NCI-H2107 treated with DMSO at 0.1 percent for 48 hours (cell line): ENCODE results near the gene MMAB.
"Not testable (repeated sequence)": the region's sequence is repeated elsewhere in the genome, so short reads cannot be mapped to it uniquely, and the experiment has no call there.

Experiments used
- DNase-seq: peaks from one replicate; lab custom pipeline; 2025; ENCODE audit not compliant: unreplicated experiment; lab: John Stamatoyannopoulos, UW

Gene MMAB

GRCh38 chr12:109604132-109604585 is 30.9 kb upstream of the MMAB start:
- no peak for DNase-seq

- DNase-seq: not testable (repeated sequence)
These were observed 28.8 kb upstream of the MMAB start for GRCh38 chr12:109602132-109602531.

GRCh38 chr12:109601557-109601956 is 28.3 kb upstream of the MMAB start:
- DNase-seq: no peak

GRCh38 chr12:109600995-109601394 is 27.7 kb upstream of the MMAB start:
- no peak for DNase-seq

GRCh38 chr12:109600481-109600880 is 27.2 kb upstream of the MMAB start:
- DNase-seq: no peak

- no peak for DNase-seq
These were observed 25.8 kb upstream of the MMAB start for GRCh38 chr12:109599087-109599486.

GRCh38 chr12:109598428-109598854 is 25.1 kb upstream of the MMAB start:
- no peak for DNase-seq

- DNase-seq: peak; percentile 82
These were observed 24.6 kb upstream of the MMAB start for GRCh38 chr12:109597795-109598427.

GRCh38 chr12:109597414-109597794 is 24.1 kb upstream of the MMAB start:
- DNase-seq: no peak

GRCh38 chr12:109596418-109597244 is 23.3 kb upstream of the MMAB start:
- DNase-seq: no peak

- DNase-seq: no peak
These were observed 22.1 kb upstream of the MMAB start for GRCh38 chr12:109595321-109595902.

GRCh38 chr12:109594556-109595317 is 21.4 kb upstream of the MMAB start:
- DNase-seq: no peak

GRCh38 chr12:109592905-109593272 is 19.6 kb upstream of the MMAB start:
- peak; percentile 82 for DNase-seq

- no peak for DNase-seq
These were observed 19.0 kb upstream of the MMAB start for GRCh38 chr12:109592195-109592904.

- no peak for DNase-seq
These were observed 17.7 kb upstream of the MMAB start for GRCh38 chr12:109591041-109591440.

- no peak for DNase-seq
These were observed 17.3 kb upstream of the MMAB start for GRCh38 chr12:109590566-109590965.

- no peak for DNase-seq
These were observed 16.5 kb upstream of the MMAB start for GRCh38 chr12:109589691-109590245.

- DNase-seq: no peak
These were observed 15.9 kb upstream of the MMAB start for GRCh38 chr12:109589240-109589590.

- no peak for DNase-seq
These were observed 15.3 kb upstream of the MMAB start for GRCh38 chr12:109588461-109589239.

- no peak for DNase-seq
These were observed 14.6 kb upstream of the MMAB start for GRCh38 chr12:109587921-109588320.
